GM12878 (cell line): ENCODE data around the gene PPM1G. TPM values are rescaled to one million over a fixed set of nuclear protein-coding genes. Genes with fewer than 3 reads are reported as not detected.

ENCODE experiments used
- BCLAF1 ChIP-seq: fragments of 450-650 bp; IDR thresholded peaks from 2 replicates; pipeline ENCODE4 v1.6.1; 2017; ENCODE audit warnings: antibody characterized with exemption, mild to moderate bottlenecking, moderate library complexity
- CBX3 ChIP-seq: fragments of 200-600 bp; sonication (generic); IDR thresholded peaks from 2 replicates; pipeline ENCODE4 v1.6.1; 2016; ENCODE audit warnings: low read depth, borderline replicate concordance
- E2F4 ChIP-seq: IDR thresholded peaks from 2 replicates; pipeline ENCODE4 v1.6.1; 2012; ENCODE audit warnings: low read depth, low read length, improper control_type of control experiment
- GATAD2B ChIP-seq: fragments of 450-650 bp; conservative IDR thresholded peaks from 2 replicates; pipeline ENCODE4 v1.6.1; 2017; ENCODE audit warnings: low read depth, mild to moderate bottlenecking, moderate library complexity
- HSF1 ChIP-seq: fragments of 150-350 bp; IDR thresholded peaks from 2 replicates; pipeline ENCODE4 v1.6.1; 2014; ENCODE audit warnings: mild to moderate bottlenecking, low read depth, low read length
- IKZF2 ChIP-seq, 2 experiments: fragments of 450-650 bp; IDR thresholded peaks; 2 replicates each; pipeline ENCODE4 v1.6.1; 2017; ENCODE audit warnings: mild to moderate bottlenecking in 2 of 2, moderate library complexity in 2 of 2
- IRF3 ChIP-seq: fragments of 450-650 bp; IDR thresholded peaks from 2 replicates; pipeline ENCODE4 v1.6.1; 2014; ENCODE audit warnings: mild to moderate bottlenecking
- PAX8 ChIP-seq: fragments of 450-650 bp; IDR thresholded peaks from 2 replicates; pipeline ENCODE4 v1.6.1; 2017; ENCODE audit warnings: mild to moderate bottlenecking, moderate library complexity
- RELB ChIP-seq: fragments of 450-650 bp; IDR thresholded peaks from 2 replicates; pipeline ENCODE4 v1.6.1; 2017; ENCODE audit warnings: low read depth, mild to moderate bottlenecking, moderate library complexity
- SIX5 ChIP-seq: IDR thresholded peaks from 2 replicates; pipeline ENCODE4 v1.6.1; 2011; ENCODE audit warnings: mild to moderate bottlenecking, low read depth, low read length, moderate library complexity; ENCODE audit not compliant: severe bottlenecking
- SKIL ChIP-seq: fragments of 450-650 bp; IDR thresholded peaks from 2 replicates; pipeline ENCODE4 v1.6.1; 2017; ENCODE audit warnings: mild to moderate bottlenecking, low read depth, inconsistent platforms; ENCODE audit not compliant: poor library complexity, severe bottlenecking
- SREBF1 ChIP-seq: IDR thresholded peaks from 2 replicates; pipeline ENCODE4 v1.6.1; 2012; ENCODE audit warnings: mild to moderate bottlenecking, low read length
- TAF1 ChIP-seq: IDR thresholded peaks from 2 replicates; pipeline ENCODE4 v1.6.1; 2011; ENCODE audit warnings: mild to moderate bottlenecking, low read depth, low read length, borderline replicate concordance
- ZNF622 ChIP-seq: fragments of 450-650 bp; IDR thresholded peaks from 2 replicates; pipeline ENCODE4 v1.6.1; 2017; ENCODE audit warnings: mild to moderate bottlenecking, inconsistent platforms
- polyA plus RNA-seq, 11 experiments: library from polyadenylated mRNA; depleted of rRNA in 4 of 11; unstranded in 6 of 11; stranded (reverse) in 5 of 11; fragments of >200 nt; fragmentation: Nextera tagmentation in 4 of 11; fragmentation: Illumina TruSeq in 1 of 11; extraction: Ambion mirVana in 4 of 11; extraction: Trizol in 1 of 11; gene quantifications; 1 replicate in 1 of 11; 2 replicates in 10 of 11; pipeline versions ENCODE4 v1.2.1 to v1.2.3, GENCODE V29; 2011 to 2016; ENCODE audit warnings: inconsistent platforms in 2 of 11, missing spikeins in 2 of 11, low read depth in 1 of 11
- total RNA-seq, 4 experiments: library from RNA; depleted of rRNA in 3 of 4; stranded (reverse); fragments of >200 nt in 3 of 4; fragmentation: Illumina TruSeq in 1 of 4; extraction: Trizol in 1 of 4; gene quantifications; 2 replicates each; pipeline versions ENCODE4 v1.2.1 to v1.2.3, GENCODE V29; 2013 to 2021

The PPM1G gene
- total and polyA plus RNA-seq, 10 of the 15 experiments (the other 5 are each of a cell fraction or from before 2014, with no cell fraction given) = 68.8 to 171 (median 121) TPM

- TF ChIP-seq HSF1 (no peak), TAF1 (peak; percentile 94), CBX3 (no peak), E2F4 (peak; percentile 42; the same call in 1 of the 2 replicates), IKZF2 (IDR thresholded peaks at IDR 0.05) (peak; percentile 33 to 41; a peak in 1 of 4 replicates), GATAD2B (peak; percentile 74), SIX5 (peak; percentile 99), SKIL (no peak), BCLAF1 (no peak), ZNF622 (no peak), IRF3 (no peak), RELB (peak; percentile 85; the same call in 1 of the 2 replicates), SREBF1 (peak; percentile 87), PAX8 (no peak)
These were observed 39.2 kb downstream of the PPM1G start, which contains the start of the genes EIF2B4 and SNX17 (continued) for GRCh38 chr2:27370026-27370815.
